Hematopoietic multipotent progenitor cell treated with erythropoietin and hydrocortisone succinate and interleukin-3 and kit ligand, for 17 days (in vitro differentiated cells): ENCODE measurements around the gene ABCB1.

ENCODE experiments used
- DNase-seq: peaks from one replicate; pipeline ENCODE4 v3.0.0-alpha.2; 2015; ENCODE audit warnings: low spot score

Gene ABCB1

GRCh38 chr7:87600130-87601124, at the start of gene ABCB1:
ABCB1 (minus strand) TSS chr7:87600884; CDS start chr7:87600184, 700 bp downstream.
- no peak for DNase-seq

DNA sequence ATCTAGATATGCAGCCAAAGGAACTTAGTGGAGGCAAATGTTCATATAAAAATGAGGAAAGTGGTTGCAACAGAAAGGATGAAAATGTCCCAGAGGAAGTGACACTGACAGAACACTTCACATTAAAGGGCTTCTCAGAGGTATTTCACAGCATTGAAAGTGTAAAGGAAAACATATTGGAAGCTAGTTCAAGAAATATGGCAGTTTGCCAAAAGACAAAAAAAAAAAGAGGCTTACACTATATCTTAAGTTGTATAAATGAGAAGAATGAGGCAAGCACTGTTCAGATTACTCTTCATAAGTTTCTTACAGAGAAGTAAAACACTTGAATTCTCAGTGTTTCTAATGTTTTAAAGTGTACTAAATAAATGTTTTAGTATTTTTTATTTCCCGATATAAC, 47.6 kb upstream of the ABCB1 start:
- DNase-seq: no peak

- no peak for DNase-seq
These were observed 44.8 kb upstream of the ABCB1 start for GRCh38 chr7:87645446-87645845.

- no peak for DNase-seq
These were observed 35.2 kb upstream of the ABCB1 start for GRCh38 chr7:87635921-87636320.

DNA sequence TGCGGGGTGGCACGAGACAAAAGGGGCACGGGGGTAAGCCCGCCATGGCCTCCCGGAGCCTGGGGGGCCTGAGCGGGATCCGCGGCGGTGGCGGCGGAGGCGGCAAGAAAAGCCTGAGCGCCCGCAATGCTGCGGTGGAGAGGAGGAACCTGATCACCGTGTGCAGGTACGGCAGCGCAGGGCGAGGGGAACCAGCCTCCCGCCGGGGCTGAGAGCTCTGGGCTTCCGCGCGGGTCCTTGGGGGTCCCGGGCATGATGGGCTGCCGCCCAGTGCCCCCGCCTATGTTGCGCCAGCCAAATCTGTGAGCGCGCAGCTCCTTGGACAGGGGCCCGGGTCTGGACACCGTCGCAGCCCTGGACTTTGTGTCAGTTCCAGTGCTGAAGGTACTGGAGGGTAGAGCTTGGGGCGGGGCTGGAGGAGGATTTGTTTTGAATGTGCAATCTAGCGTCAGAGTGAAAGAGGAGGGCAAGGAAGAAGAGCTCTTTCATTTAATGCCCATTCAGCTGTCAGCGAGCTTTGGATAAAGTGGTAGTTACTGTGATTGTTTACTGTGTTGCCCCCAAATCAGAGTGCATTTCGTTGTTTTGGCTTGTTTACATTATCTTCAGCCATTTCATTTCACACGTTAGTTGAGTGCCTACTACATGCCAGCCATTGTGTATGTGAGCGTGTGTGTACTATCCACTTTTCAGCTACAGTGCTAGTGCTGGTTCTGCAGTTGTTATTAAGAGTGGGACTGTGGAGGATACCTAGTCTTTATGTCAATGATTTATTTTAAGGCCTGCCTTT, 28.3 kb upstream of the ABCB1 start:
- DNase-seq: no peak

DNA sequence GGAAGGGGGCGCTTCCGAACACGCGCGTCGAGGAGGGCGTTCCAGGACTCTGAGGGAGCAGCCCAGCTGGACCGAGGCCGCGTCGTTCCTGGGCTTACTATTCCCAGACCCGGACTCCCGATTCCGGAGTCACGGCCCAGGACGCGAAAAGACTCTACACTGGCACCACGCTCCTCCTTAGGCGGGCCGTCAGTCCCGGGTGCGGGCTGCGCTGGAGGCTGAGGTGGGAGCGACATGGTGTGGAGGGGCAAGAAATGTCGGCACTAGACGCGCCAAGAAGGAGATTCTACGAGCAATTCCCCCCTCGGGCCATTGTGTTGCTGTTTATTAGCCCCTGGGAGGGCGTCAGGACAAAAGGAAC, 26.9 kb upstream of the ABCB1 start:
- no peak for DNase-seq

DNA sequence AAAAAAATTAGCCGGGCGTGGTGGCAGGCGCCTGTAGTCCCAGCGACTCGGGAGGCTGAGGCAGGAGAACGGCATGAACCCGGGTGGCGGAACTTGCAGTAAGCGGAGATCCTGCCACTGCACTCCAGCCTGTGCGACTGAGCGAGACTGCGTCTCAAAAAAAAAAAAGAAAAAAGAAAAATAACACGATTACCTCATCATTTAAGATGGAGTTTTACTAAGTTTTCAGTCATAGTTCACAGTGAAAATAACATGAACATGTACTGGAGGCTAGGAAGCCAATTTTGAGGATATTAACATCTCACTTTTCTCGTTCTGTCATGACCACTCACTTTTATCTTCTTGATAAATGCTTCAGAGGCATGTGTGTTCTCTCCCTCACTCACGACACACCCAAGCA, 24.4 kb upstream of the ABCB1 start:
- DNase-seq: no peak

DNA sequence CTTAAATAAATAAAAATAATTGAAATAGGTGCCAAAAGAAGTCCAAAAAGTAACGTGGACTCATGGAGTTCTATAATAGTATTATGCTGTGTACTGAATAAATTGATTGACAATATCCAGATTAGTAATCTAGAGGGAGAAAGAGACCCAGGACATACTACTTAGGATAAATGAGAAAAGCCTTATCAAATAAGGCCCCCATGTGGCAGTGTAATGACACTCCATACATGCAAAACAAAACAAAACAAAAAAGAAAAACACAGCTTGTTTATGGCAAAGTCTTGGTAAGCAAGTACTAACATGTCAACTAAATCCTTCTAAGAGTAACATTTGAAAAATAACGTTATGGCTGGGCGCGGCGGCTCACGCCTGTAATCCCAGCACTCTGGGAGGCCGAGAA, 23.9 kb upstream of the ABCB1 start:
- no peak for DNase-seq

GRCh38 chr7:87615197-87615596, 14.5 kb upstream of the ABCB1 start:
- DNase-seq: no peak

- no peak for DNase-seq
These were observed 9.2 kb upstream of the ABCB1 start for GRCh38 chr7:87609916-87610315.

GRCh38 chr7:87608431-87608830, 7.7 kb upstream of the ABCB1 start:
- no peak for DNase-seq

GRCh38 chr7:87604264-87604663, 3.6 kb upstream of the ABCB1 start:
- no peak for DNase-seq

GRCh38 chr7:87599336-87599735, 1.3 kb downstream of the ABCB1 start:
- no peak for DNase-seq

- DNase-seq: no peak
These were observed 2.3 kb downstream of the ABCB1 start for GRCh38 chr7:87598234-87599009.

DNA sequence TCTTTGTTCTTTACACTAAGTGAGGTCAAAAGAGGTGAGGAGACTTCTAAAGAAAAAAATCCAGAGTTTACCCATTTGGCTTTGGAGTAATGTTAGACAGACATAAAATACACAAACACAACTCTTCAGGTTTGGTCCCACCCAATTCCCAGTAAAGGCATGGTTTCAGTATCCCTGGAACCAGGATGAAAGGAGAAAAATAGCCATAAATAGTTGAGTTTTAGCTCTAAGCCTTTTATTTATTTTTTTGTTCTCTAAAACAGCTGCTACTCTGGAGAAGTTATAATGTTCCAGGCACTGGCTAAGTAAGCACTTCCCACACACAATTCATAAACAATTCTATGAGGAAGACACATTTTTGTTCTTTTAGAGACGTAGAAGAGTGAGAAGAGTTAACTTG, 4.0 kb downstream of the ABCB1 start:
- no peak for DNase-seq

- DNase-seq: no peak
These were observed 4.5 kb downstream of the ABCB1 start for GRCh38 chr7:87596136-87596535.

DNA sequence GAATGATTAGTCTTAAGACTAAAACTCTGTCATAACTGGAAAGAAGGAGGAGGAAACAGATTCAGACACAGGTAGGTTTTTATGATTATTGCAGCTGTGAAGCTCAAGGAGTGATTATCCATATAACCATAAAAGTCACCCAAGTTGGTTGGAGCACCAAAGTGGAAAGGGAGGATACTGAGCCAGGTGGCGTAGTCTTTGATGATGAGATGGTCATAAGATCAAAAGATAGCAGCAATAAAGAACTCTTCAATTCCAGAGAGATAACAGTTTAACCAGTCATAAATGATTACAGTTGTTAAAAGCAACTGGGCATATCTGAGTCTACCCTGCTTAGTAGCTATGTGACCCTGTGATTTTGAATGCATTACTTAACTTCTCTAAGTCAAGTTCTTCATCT, 8.4 kb downstream of the ABCB1 start:
- DNase-seq: no peak

DNA sequence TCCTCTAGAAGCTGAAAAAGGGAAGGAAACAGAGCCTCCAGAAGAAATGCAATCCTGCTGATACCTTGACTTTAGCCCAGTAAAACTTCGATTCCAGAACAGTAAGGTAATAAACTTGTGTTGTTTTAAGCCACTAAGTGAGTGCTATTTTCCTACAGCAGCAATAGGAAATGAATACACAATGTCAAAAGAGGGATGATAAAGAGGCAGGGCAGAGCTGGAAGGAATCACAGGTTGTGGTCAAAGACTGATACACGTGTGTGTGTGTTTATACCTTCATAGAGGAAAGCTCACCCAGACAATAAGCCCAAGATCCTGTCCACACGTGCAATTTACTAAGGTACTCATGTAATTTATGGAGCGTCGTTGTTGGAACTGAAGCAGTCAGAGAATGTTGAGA, 9.5 kb downstream of the ABCB1 start:
- DNase-seq: no peak

DNA sequence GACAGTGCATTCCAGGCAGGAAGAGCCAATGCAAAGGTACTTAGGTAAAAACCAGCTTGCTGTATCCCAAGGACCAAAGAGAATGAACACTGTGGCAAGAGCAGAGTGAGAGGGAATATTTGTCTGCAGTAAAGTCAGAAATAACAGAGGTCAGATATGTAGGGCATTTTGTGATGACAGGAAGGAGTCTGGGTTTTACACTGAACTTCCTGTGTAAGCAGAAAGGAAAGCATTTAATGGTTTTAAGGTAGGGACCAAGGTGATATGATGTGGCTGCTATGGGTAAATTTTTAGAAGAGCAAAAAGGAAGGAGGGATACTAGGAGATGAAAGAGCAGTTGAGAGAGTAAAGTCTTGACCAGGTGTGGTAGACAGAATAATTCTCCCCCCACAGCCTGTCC, 10.1 kb downstream of the ABCB1 start:
- DNase-seq: no peak

DNA sequence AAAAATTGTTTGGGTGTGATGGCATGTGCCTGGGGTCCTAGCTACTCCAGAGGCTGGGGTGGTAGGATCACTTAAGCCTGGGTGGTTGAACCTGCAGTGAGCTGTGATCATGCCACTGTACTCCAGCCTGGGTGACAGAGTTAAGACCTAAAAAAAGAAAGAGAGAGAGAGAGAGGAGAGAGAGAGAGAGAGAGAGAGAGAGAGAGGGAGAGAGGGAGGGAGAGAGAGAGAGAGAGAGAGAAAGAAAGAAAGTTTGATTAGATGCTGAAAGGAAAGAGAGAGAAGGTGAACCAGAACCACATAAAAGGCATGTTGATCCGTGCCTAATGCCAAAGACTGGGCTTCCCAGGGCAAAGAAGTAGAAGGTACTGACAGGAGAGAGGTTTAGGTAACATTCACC, 11.1 kb downstream of the ABCB1 start:
- DNase-seq: no peak

GRCh38 chr7:87581723-87582122, 19.0 kb downstream of the ABCB1 start:
- DNase-seq: no peak

- DNase-seq: no peak
These were observed 20.0 kb downstream of the ABCB1 start for GRCh38 chr7:87580636-87581035.
